Spleen (tissue), 7 donors: ENCODE results near the gene ARHGEF37.

Experiments used
- CTCF ChIP-seq, 11 experiments: fragments of 200-600 bp in 7 of 11; fragments of 450-650 bp in 4 of 11; sonication (generic) in 4 of 11; IDR thresholded peaks in 8 of 11; conservative IDR thresholded peaks in 3 of 11; 1 replicate in 7 of 11; 2 replicates in 4 of 11; pipeline versions ENCODE4 v1.4.0 to v1.8.0; 2016 to 2021; ENCODE audit warnings: antibody characterized with exemption in 11 of 11, inconsistent platforms in 4 of 11, mild to moderate bottlenecking in 1 of 11
- POLR2A ChIP-seq, 3 donors: fragments of 450-650 bp; IDR thresholded peaks; one replicate each; pipeline ENCODE4 v1.5.1; 2017; ENCODE audit warnings: antibody characterized with exemption in 3 of 3, mild to moderate bottlenecking in 1 of 3
- POLR2AphosphoS5 ChIP-seq, 3 donors: sonication (generic); formaldehyde crosslinking; IDR thresholded peaks; one replicate each; pipeline ENCODE4 v1.5.1; 2017; ENCODE audit warnings: antibody characterized with exemption in 3 of 3
- donor health status: DM: no; HTN: no; CAD: no; lungs with moderate emphysema.
- donor health status: DM: no; HTN: no; CAD: no.
- donor health status: DM: no; HTN: no; CAD: no.

- TF ChIP-seq CTCF (IDR thresholded peaks at IDR 0.05 in 8 of 11, conservative IDR thresholded peaks at IDR 0.05 in 3 of 11) (no peak), POLR2A (IDR thresholded peaks at IDR 0.05) (no peak), POLR2AphosphoS5 (IDR thresholded peaks at IDR 0.05) (no peak)
These were observed 34.3 kb upstream of the ARHGEF37 start for GRCh38 chr5:149546974-149547373.
